ENCODE measurements around the gene PSME2. TPM values are rescaled to one million over a fixed set of nuclear protein-coding genes. Genes with fewer than 3 reads are reported as not detected.

The PSME2 gene
- total RNA-seq, 1 experiment from 2014 or later = 153 TPM

- H3K27ac ChIP-seq = no peak overlapping the region
- CTCF ChIA-PET = no interaction called here
Measured at GRCh38 chr14:24138396-24139271, 7.8 kb downstream of the PSME2 start.

GRCh38 chr14:24137529-24138395, 8.6 kb downstream of the PSME2 start:
- H4K20me1 ChIP-seq (ENCODE audit: insufficient read depth) = no peaks in the 10 kb centered on the region
- no peak for DNase-seq
- TF ChIP-seq, protein P1, sequence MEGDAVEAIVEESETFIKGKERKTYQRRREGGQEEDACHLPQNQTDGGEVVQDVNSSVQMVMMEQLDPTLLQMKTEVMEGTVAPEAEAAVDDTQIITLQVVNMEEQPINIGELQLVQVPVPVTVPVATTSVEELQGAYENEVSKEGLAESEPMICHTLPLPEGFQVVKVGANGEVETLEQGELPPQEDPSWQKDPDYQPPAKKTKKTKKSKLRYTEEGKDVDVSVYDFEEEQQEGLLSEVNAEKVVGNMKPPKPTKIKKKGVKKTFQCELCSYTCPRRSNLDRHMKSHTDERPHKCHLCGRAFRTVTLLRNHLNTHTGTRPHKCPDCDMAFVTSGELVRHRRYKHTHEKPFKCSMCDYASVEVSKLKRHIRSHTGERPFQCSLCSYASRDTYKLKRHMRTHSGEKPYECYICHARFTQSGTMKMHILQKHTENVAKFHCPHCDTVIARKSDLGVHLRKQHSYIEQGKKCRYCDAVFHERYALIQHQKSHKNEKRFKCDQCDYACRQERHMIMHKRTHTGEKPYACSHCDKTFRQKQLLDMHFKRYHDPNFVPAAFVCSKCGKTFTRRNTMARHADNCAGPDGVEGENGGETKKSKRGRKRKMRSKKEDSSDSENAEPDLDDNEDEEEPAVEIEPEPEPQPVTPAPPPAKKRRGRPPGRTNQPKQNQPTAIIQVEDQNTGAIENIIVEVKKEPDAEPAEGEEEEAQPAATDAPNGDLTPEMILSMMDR (conservative IDR thresholded peaks at IDR 0.05) = no peak
- no peak for TF ChIP-seq EZH2 (IDR thresholded peaks at IDR 0.05; ENCODE audit: low read depth)
- BruUV-seq (replicated peaks) = no TSS peak
- no peak overlapping the region for H3K4me3 ChIP-seq
- peaks cover 20% of the 10 kb centered on the region for H3K4me1 ChIP-seq (replicated peaks; ENCODE audit: insufficient read depth)
- H3K4me2 ChIP-seq = no peak overlapping the region; the same call in 1 of the 2 replicates
- no peaks in the 10 kb centered on the region for H3K9me2 ChIP-seq (ENCODE audit: insufficient read depth)
- no peaks in the 10 kb centered on the region for H3K9me3 ChIP-seq (ENCODE audit: insufficient read depth, low read depth)
- H3K36me3 ChIP-seq (ENCODE audit: low read depth) = no peaks in the 10 kb centered on the region
- ChIA-PET CTCF (no interaction called here), POLR2A (ENCODE audit: unreplicated experiment) (interaction anchor here (0.6 to 0.8 kb wide), 3 partner anchors 8 to 294 kb away, joined by 4 to 5 read pairs (median 5); partner anchors contain the start of gene TM9SF1)
- no peak overlapping the region for H2AFZ ChIP-seq
- no peaks in the 10 kb centered on the region for H3K27me3 ChIP-seq (ENCODE audit: insufficient read depth, low read depth)
- peaks cover 21% of the 10 kb centered on the region for H3K79me2 ChIP-seq (ENCODE audit: low read depth)
- intact Hi-C loops (cut with micrococcal nuclease; ENCODE audit: unreplicated experiment) = no loop called here
- peaks cover 14% of the 10 kb centered on the region for H3F3A ChIP-seq (ENCODE audit: insufficient read depth, low read depth)
- H3K27ac ChIP-seq = no peak overlapping the region

More at GRCh38 chr14:24138396-24139271, 7.8 kb downstream of the PSME2 start:
- no peaks in the 10 kb centered on the region for H4K20me1 ChIP-seq (ENCODE audit: insufficient read depth)
- H3K79me2 ChIP-seq (ENCODE audit: low read depth) = peaks cover 21% of the 10 kb centered on the region
- no peak for DNase-seq
- peaks cover 20% of the 10 kb centered on the region for H3K4me1 ChIP-seq (replicated peaks; ENCODE audit: insufficient read depth)
- peaks cover 14% of the 10 kb centered on the region for H3F3A ChIP-seq (ENCODE audit: insufficient read depth, low read depth)
- no TSS peak for BruUV-seq (replicated peaks)
- peak overlapping the region; percentile 85; the same call in 1 of the 2 replicates for H3K4me2 ChIP-seq
- H3K27me3 ChIP-seq (ENCODE audit: insufficient read depth, low read depth) = no peaks in the 10 kb centered on the region
- H2AFZ ChIP-seq = no peak overlapping the region
- no peaks in the 10 kb centered on the region for H3K9me2 ChIP-seq (ENCODE audit: insufficient read depth)
- POLR2A ChIA-PET (ENCODE audit: unreplicated experiment) = no interaction called here
- H3K36me3 ChIP-seq (ENCODE audit: low read depth) = no peaks in the 10 kb centered on the region
- no peaks in the 10 kb centered on the region for H3K9me3 ChIP-seq (ENCODE audit: insufficient read depth, low read depth)
- H3K4me3 ChIP-seq = no peak overlapping the region
- intact Hi-C loops (cut with micrococcal nuclease; ENCODE audit: unreplicated experiment) = no loop called here
- TF ChIP-seq EZH2 (IDR thresholded peaks at IDR 0.05; ENCODE audit: low read depth) = no peak
- TF ChIP-seq, protein P1 (conservative IDR thresholded peaks at IDR 0.05) = no peak
